H1 (cell line): Measurements from ENCODE around the gene TRAF3IP3. TPM values are rescaled to one million over a fixed set of nuclear protein-coding genes. Genes with fewer than 3 reads are reported as not detected.

Experiments
- CTCF ChIA-PET: fragments of 300-600 bp; sonication (Branson Sonifier 250); formaldehyde crosslinking; loops from one replicate; lab custom pipeline; 2021; ENCODE audit not compliant: partially characterized antibody; lab: Charles Lee
- POLR2A ChIA-PET: fragments of 300-600 bp; sonication (Branson Sonifier 250); formaldehyde crosslinking; loops from one replicate; lab custom pipeline; 2021; ENCODE audit warnings: inconsistent platforms; ENCODE audit not compliant: partially characterized antibody; lab: Charles Lee
- DNase-seq, 2 experiments: peaks; one replicate each; pipeline versions ENCODE4 v3.0.0 to v3.0.0-alpha.2; 2010 to 2022; ENCODE audit warnings: low spot score in 2 of 2, low read depth in 1 of 2, mixed read lengths in 1 of 2
- FAIRE-seq: peaks from 2 replicates; lab custom pipeline; 2011; peaks lifted over from hg19 to GRCh38; lab: Jason Lieb, UNC
- H2AFZ ChIP-seq: 2 replicates; pipeline ENCODE4 v1.8.1; 2012; ENCODE audit warnings: low read length, inconsistent platforms
- H2AK5ac ChIP-seq: 2 replicates; pipeline ENCODE4 v1.6.1; 2013; ENCODE audit warnings: low read depth, low read length
- H2BK120ac ChIP-seq: replicated peaks from 2 replicates; pipeline ENCODE3; 2013; ENCODE audit warnings: low read depth, low read length, inconsistent platforms
- H2BK12ac ChIP-seq: 2 replicates; pipeline ENCODE4 v1.6.1; 2013; ENCODE audit warnings: low read depth, low read length
- H2BK15ac ChIP-seq: 2 replicates; pipeline ENCODE4 v1.6.1; 2013; ENCODE audit warnings: low read length
- H2BK20ac ChIP-seq: 2 replicates; pipeline ENCODE4 v1.6.1; 2013; ENCODE audit warnings: low read length
- H2BK5ac ChIP-seq: 2 replicates; pipeline ENCODE4 v1.6.1; 2013; ENCODE audit warnings: low read depth, low read length
- H3K14ac ChIP-seq: 2 replicates; pipeline ENCODE4 v1.6.1; 2013; ENCODE audit warnings: inconsistent platforms; ENCODE audit not compliant: insufficient read length
- H3K18ac ChIP-seq: 2 replicates; pipeline ENCODE4 v1.6.1; 2013; ENCODE audit warnings: low read length; ENCODE audit errors: extremely low read depth
- H3K23ac ChIP-seq: 2 replicates; pipeline ENCODE4 v1.6.1; 2013; ENCODE audit warnings: inconsistent platforms; ENCODE audit not compliant: insufficient read length
- H3K23me2 ChIP-seq: 2 replicates; pipeline ENCODE4 v1.6.1; 2013; ENCODE audit warnings: low read depth, low read length
- H3K27ac ChIP-seq: 2 replicates; pipeline ENCODE4 v1.6.1; 2011; ENCODE audit warnings: low read depth, low read length, inconsistent platforms
- H3K27me3 ChIP-seq, 4 experiments: replicated peaks in 1 of 4; 1 replicate in 1 of 4; 2 replicates in 3 of 4; pipeline versions ENCODE4 v1.6.1 to v1.8.1; 2011 to 2013; ENCODE audit warnings: low read length in 3 of 4, mild to moderate bottlenecking in 3 of 4, inconsistent platforms in 2 of 4, mixed read lengths in 2 of 4, moderate library complexity in 1 of 4; ENCODE audit not compliant: control insufficient read depth in 3 of 4, insufficient read depth in 3 of 4; ENCODE audit errors: extremely low read depth in 1 of 4
- H3K36me3 ChIP-seq, 4 experiments: 2 replicates each; pipeline versions ENCODE4 v1.6.1 to v1.8.1; 2011 to 2013; ENCODE audit warnings: mild to moderate bottlenecking in 4 of 4, low read length in 3 of 4, moderate library complexity in 2 of 4, control low read depth in 1 of 4, inconsistent platforms in 1 of 4; ENCODE audit not compliant: insufficient read depth in 4 of 4, control insufficient read depth in 2 of 4
- H3K4ac ChIP-seq: replicated peaks from 2 replicates; pipeline ENCODE3; 2013; ENCODE audit warnings: low read length, low read depth, mixed read lengths, inconsistent platforms; ENCODE audit not compliant: insufficient read length
- H3K4me1 ChIP-seq, 4 experiments: replicated peaks in 1 of 4; 1 replicate in 1 of 4; 2 replicates in 3 of 4; pipeline versions ENCODE4 v1.6.1 to v1.8.1; 2011 to 2013; ENCODE audit warnings: low read length in 3 of 4, inconsistent platforms in 2 of 4, mixed read lengths in 1 of 4; ENCODE audit not compliant: insufficient read depth in 4 of 4, control insufficient read depth in 3 of 4
- H3K4me2 ChIP-seq, 2 experiments: 2 replicates each; pipeline versions ENCODE4 v1.6.1 to v1.8.1; 2011 to 2013; ENCODE audit warnings: low read depth in 2 of 2, low read length in 2 of 2, control low read depth in 1 of 2, inconsistent platforms in 1 of 2, mild to moderate bottlenecking in 1 of 2; ENCODE audit not compliant: insufficient read depth in 1 of 2
- H3K4me3 ChIP-seq, 4 experiments: fragments of 200-600, 300-600 bp in 1 of 4; sonication (generic), shearing (Covaris generic), sonication (Bioruptor Twin) in 1 of 4; 2 replicates each; pipeline versions ENCODE4 v1.5.1 to v1.8.1; 2011 to 2016; ENCODE audit warnings: low read length in 4 of 4, low read depth in 3 of 4, control low read depth in 2 of 4, inconsistent platforms in 2 of 4, mild to moderate bottlenecking in 2 of 4, mixed read lengths in 1 of 4, moderate library complexity in 1 of 4; ENCODE audit not compliant: insufficient read depth in 2 of 4; ENCODE audit errors: extremely low read depth in 1 of 4
- H3K56ac ChIP-seq: replicated peaks from 2 replicates; pipeline ENCODE3; 2013; ENCODE audit warnings: low read depth, mild to moderate bottlenecking, mixed read lengths, low read length, inconsistent platforms; ENCODE audit not compliant: insufficient read length
- H3K79me1 ChIP-seq: 2 replicates; pipeline ENCODE4 v1.6.1; 2013; ENCODE audit warnings: low read depth, low read length, control low read depth
- H3K79me2 ChIP-seq, 2 experiments: 2 replicates each; pipeline versions ENCODE4 v1.6.1 to v1.8.1; 2012 to 2013; ENCODE audit warnings: low read length in 2 of 2, mild to moderate bottlenecking in 2 of 2, inconsistent platforms in 1 of 2; ENCODE audit not compliant: insufficient read depth in 2 of 2, control insufficient read depth in 1 of 2
- H3K9ac ChIP-seq, 4 experiments: replicated peaks in 1 of 4; 1 replicate in 1 of 4; 2 replicates in 3 of 4; pipeline versions ENCODE4 v1.6.1 to v1.8.1; 2011 to 2013; ENCODE audit warnings: low read depth in 3 of 4, low read length in 3 of 4, control low read depth in 2 of 4, mild to moderate bottlenecking in 2 of 4, moderate library complexity in 2 of 4, inconsistent platforms in 1 of 4; ENCODE audit errors: extremely low read depth in 1 of 4
- H3K9me3 ChIP-seq, 2 experiments: 2 replicates each; pipeline versions ENCODE4 v1.6.1 to v1.8.1; 2012 to 2013; ENCODE audit warnings: mild to moderate bottlenecking in 2 of 2, moderate library complexity in 2 of 2, control low read depth in 1 of 2, inconsistent platforms in 1 of 2, low read depth in 1 of 2, low read length in 1 of 2, mixed read lengths in 1 of 2; ENCODE audit not compliant: insufficient read depth in 2 of 2
- H4K20me1 ChIP-seq, 2 experiments: replicated peaks in 1 of 2; 2 replicates each; pipeline versions ENCODE3 to v1.8.1; 2011 to 2013; ENCODE audit warnings: inconsistent platforms in 2 of 2, low read length in 2 of 2, mild to moderate bottlenecking in 1 of 2; ENCODE audit not compliant: insufficient read depth in 2 of 2, control insufficient read depth in 1 of 2
- H4K5ac ChIP-seq: 2 replicates; pipeline ENCODE4 v1.6.1; 2013; ENCODE audit warnings: low read length, low read depth, mixed read lengths, inconsistent platforms; ENCODE audit not compliant: insufficient read length
- H4K8ac ChIP-seq: 2 replicates; pipeline ENCODE4 v1.8.0; 2013; ENCODE audit warnings: mild to moderate bottlenecking, moderate library complexity, low read length, inconsistent platforms; ENCODE audit not compliant: insufficient read depth; ENCODE audit errors: extremely low read depth
- H4K91ac ChIP-seq: replicated peaks from 2 replicates; pipeline ENCODE3; 2013; ENCODE audit warnings: low read length, mixed read lengths, inconsistent platforms; ENCODE audit not compliant: insufficient read length
- RAD21 ChIP-seq, 2 experiments: IDR thresholded peaks in 1 of 2; conservative IDR thresholded peaks in 1 of 2; 2 replicates each; pipeline ENCODE4 v1.6.1; 2011; ENCODE audit warnings: low read depth in 2 of 2, low read length in 2 of 2, improper control_type of control experiment in 1 of 2, inconsistent platforms in 1 of 2, mild to moderate bottlenecking in 1 of 2, moderate library complexity in 1 of 2
- RXRA ChIP-seq: IDR thresholded peaks from 2 replicates; pipeline ENCODE4 v1.6.1; 2011; ENCODE audit warnings: low read depth, mild to moderate bottlenecking, low read length, moderate library complexity; ENCODE audit not compliant: insufficient read depth
- WGBS, 2 experiments: shearing (Covaris generic) in 1 of 2; methylation state at CpG; one replicate each; pipeline versions ENCODE4 v1.1.6 to v1.1.7; 2013 to 2015; ENCODE audit warnings: low lambda C conversion rate in 2 of 2, mixed read lengths in 2 of 2, inconsistent platforms in 1 of 2, low coverage in 1 of 2, missing lambda C conversion rate in 1 of 2; ENCODE audit not compliant: insufficient replicate concordance in 2 of 2, insufficient coverage in 1 of 2, insufficient read length in 1 of 2; ENCODE audit errors: extremely low coverage in 1 of 2, missing lambda C conversion rate in 1 of 2; 5-methylcytosine and 5-hydroxymethylcytosine counted together
- polyA plus RNA-seq, 7 experiments: library from polyadenylated mRNA; depleted of rRNA in 3 of 7; stranded (reverse) in 5 of 7; unstranded in 2 of 7; fragments of >200 nt in 5 of 7; fragments of 200-250 nt in 2 of 7; gene quantifications; 1 replicate in 5 of 7; 2 replicates in 1 of 7; 4 replicates in 1 of 7; pipeline versions ENCODE4 v1.2.1 to v1.2.3, GENCODE V29; 2011 to 2013; ENCODE audit warnings: missing spikeins in 2 of 7, mixed read lengths in 2 of 7
- total RNA-seq: library from RNA; stranded (reverse); fragmentation: NEBNext Ultra II Directional; extraction: Animal tissue kit (Norgen Biotek cat#: 25700); gene quantifications from 2 replicates; pipeline ENCODE4 v1.2.1, GENCODE V29; 2021
- TF ChIP-seq, protein P1 (sequence below), 3 experiments: IDR thresholded peaks; 1 replicate in 2 of 3; 2 replicates in 1 of 3; pipeline versions ENCODE4 v1.5.1 to v1.6.1; 2011; ENCODE audit warnings: low read length in 3 of 3, mild to moderate bottlenecking in 3 of 3, inconsistent platforms in 2 of 3, low read depth in 1 of 3, moderate library complexity in 1 of 3; ENCODE audit not compliant: insufficient read depth in 1 of 3; ENCODE audit errors: control extremely low read depth in 1 of 3
- TF ChIP-seq, protein P2 (sequence below): IDR thresholded peaks from 2 replicates; pipeline ENCODE4 v1.6.1; 2012; ENCODE audit warnings: inconsistent platforms

Gene TRAF3IP3
- total and polyA plus RNA-seq, 2 of the 8 experiments (the other 6 are each of a cell fraction or from before 2014, with no cell fraction given): not detected

- POLR2A ChIA-PET: interaction anchor here (1.1 kb wide), 1 partner anchor 10 kb away, joined by 4 read pairs; no protein-coding TSS in a partner anchor
- no peak overlapping the region for H3K4me3 ChIP-seq
- no peak overlapping the region for H2AFZ ChIP-seq
- H4K5ac ChIP-seq: no peak overlapping the region
- peaks cover 1% of the 10 kb centered on the region; the same call in 1 of the 2 replicates for H3K23me2 ChIP-seq
- no peak overlapping the region for H3K18ac ChIP-seq
- H3K27ac ChIP-seq: no peak overlapping the region
- no peak overlapping the region for H2BK120ac ChIP-seq
- no peak overlapping the region for H3K23ac ChIP-seq
- WGBS, 2 experiments: 90% methylated on average over 9 of the region's 9 CpGs; no CpG with 5 or more reads in 1 of the 2 experiments
- peaks cover 0 to 1% of the 10 kb centered on the region in 2 experiments for H4K20me1 ChIP-seq
- FAIRE-seq (no peak), DNase-seq (no peak)
- TF ChIP-seq, protein P1, sequence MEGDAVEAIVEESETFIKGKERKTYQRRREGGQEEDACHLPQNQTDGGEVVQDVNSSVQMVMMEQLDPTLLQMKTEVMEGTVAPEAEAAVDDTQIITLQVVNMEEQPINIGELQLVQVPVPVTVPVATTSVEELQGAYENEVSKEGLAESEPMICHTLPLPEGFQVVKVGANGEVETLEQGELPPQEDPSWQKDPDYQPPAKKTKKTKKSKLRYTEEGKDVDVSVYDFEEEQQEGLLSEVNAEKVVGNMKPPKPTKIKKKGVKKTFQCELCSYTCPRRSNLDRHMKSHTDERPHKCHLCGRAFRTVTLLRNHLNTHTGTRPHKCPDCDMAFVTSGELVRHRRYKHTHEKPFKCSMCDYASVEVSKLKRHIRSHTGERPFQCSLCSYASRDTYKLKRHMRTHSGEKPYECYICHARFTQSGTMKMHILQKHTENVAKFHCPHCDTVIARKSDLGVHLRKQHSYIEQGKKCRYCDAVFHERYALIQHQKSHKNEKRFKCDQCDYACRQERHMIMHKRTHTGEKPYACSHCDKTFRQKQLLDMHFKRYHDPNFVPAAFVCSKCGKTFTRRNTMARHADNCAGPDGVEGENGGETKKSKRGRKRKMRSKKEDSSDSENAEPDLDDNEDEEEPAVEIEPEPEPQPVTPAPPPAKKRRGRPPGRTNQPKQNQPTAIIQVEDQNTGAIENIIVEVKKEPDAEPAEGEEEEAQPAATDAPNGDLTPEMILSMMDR (IDR thresholded peaks at IDR 0.05; ENCODE audit: control extremely low read depth in 1 of 3, insufficient read depth in 1 of 3, low read depth in 1 of 3, low read length in 3 of 3): peak in 2 of 3 experiments; percentile 19 to 39; a peak in 3 of 4 replicates
- no peak for TF ChIP-seq RXRA
- TF ChIP-seq RAD21 (IDR thresholded peaks at IDR 0.05 in 1 of 2, conservative IDR thresholded peaks at IDR 0.05 in 1 of 2; ENCODE audit: low read depth in 2 of 2, low read length in 2 of 2): peak in 1 of 2 experiments; percentile 32; a peak in 1 of 4 replicates
- TF ChIP-seq, protein P2, sequence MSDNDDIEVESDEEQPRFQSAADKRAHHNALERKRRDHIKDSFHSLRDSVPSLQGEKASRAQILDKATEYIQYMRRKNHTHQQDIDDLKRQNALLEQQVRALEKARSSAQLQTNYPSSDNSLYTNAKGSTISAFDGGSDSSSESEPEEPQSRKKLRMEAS: no peak
- H3K56ac ChIP-seq: no peak overlapping the region
- no peak overlapping the region for H3K14ac ChIP-seq
- H4K91ac ChIP-seq: no peak overlapping the region
- CTCF ChIA-PET: interaction anchor here (0.7 to 1.8 kb wide), 8 partner anchors 10 to 1703 kb away, joined by 3 to 7 read pairs (median 4); no protein-coding TSS in a partner anchor
- no peak overlapping the region for H2BK12ac ChIP-seq
- H3K27me3 ChIP-seq: no peaks in the 10 kb centered on the region
- H3K9me3 ChIP-seq: no peaks in the 10 kb centered on the region
- no peaks in the 10 kb centered on the region for H3K79me2 ChIP-seq
- no peak overlapping the region for H2BK5ac ChIP-seq
- H3K4me1 ChIP-seq: peaks cover 0 to 3% (median 1%) of the 10 kb centered on the region in 4 experiments; a peak in 1 of 7 replicates
- no peak overlapping the region for H3K9ac ChIP-seq
- H2AK5ac ChIP-seq: no peak overlapping the region
- peaks cover 0 to 4% (median 2%) of the 10 kb centered on the region in 4 experiments; a peak in 3 of 8 replicates for H3K36me3 ChIP-seq
- H3K4me2 ChIP-seq: peak overlapping the region in 1 of 2 experiments; percentile 1; a peak in 1 of 4 replicates
- no peaks in the 10 kb centered on the region for H3K79me1 ChIP-seq
- no peak overlapping the region for H2BK15ac ChIP-seq
- no peak overlapping the region for H3K4ac ChIP-seq
- H2BK20ac ChIP-seq: no peak overlapping the region
- H4K8ac ChIP-seq: no peak overlapping the region
Observed at GRCh38 chr1:209797978-209798639, 42.3 kb downstream of the TRAF3IP3 start.
